Stimulated activated CD8-positive, alpha-beta memory T cell treated with anti-CD3 and anti-CD28 coated beads, Interleukin-2, amount 100 ng/mL, for 1 hour (primary cell): ENCODE results near the gene SRCIN1.

ENCODE experiments used
- DNase-seq, 2 donors: peaks; one replicate each; pipeline ENCODE4 v3.0.0-alpha.2; 2020; ENCODE audit warnings: low read depth in 2 of 2

SRCIN1 gene

DNA sequence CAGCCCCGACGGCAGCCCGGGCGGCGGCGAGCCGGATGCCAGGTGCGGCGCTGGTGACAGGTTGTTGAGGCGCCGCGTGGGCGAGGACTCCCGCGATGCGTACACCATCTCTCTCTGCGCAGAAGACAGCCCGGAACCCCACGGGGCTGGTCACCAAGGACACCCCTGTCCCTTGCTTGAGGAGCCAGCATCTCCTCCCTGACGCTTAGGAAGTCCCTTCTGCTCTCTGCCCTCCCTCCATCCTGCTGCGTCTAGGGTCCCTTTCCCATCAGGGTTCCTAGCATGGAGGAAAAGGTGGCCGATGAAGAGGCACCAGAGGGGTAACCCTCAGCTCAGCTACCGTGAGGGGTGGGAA is 43.6 kb downstream of the SRCIN1 start:
- DNase-seq: no peak

DNA sequence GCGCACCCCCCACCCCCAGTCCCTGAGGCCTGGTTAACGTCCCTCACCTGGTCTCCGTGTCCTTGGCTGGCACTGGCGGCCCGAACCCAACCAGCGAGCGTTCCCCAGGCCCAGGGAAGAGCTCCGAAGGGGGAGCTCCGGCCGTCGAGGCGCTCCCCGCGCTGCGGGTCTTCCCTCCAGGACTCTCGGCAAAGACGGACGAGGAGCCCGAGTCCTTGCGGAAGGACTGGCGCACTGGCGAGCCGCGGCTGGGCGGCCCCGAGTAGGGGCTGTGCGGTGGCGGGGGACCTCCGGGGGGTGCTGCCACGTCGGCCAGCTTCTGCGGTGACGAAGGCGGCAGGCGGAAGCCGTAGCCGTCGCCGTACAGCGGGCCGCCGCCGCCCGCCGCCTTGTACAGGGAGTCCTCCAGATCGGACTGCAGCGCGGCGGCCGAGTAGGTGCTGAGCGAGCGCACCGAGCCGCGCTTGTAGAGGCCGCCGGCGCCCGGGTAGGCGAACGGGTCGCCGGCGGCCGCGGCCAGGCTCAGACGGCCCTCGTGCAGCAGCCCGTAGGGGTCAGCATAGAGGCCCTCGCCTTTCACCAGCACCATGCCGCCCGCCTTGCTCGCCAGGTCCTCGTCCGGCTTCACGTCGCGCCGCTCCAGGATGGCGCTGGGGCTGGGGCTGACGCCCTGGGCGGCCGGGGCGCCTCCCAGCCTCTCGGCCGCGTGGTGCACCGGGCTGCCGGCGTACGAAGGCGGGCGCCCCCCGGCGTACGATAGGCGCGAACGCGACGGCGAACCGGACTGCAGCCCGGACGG is 44.1 kb downstream of the SRCIN1 start:
- DNase-seq: no peak

- DNase-seq: no peak
Measured at GRCh38 chr17:38560503-38561318, 45.0 kb downstream of the SRCIN1 start.

GRCh38 chr17:38559880-38560230 is 45.9 kb downstream of the SRCIN1 start:
- no peak for DNase-seq

GRCh38 chr17:38559051-38559879 is 46.5 kb downstream of the SRCIN1 start:
- peak; percentile 75 to 80 for DNase-seq

- no peak for DNase-seq
Measured at GRCh38 chr17:38558728-38559050, 47.1 kb downstream of the SRCIN1 start.

DNA sequence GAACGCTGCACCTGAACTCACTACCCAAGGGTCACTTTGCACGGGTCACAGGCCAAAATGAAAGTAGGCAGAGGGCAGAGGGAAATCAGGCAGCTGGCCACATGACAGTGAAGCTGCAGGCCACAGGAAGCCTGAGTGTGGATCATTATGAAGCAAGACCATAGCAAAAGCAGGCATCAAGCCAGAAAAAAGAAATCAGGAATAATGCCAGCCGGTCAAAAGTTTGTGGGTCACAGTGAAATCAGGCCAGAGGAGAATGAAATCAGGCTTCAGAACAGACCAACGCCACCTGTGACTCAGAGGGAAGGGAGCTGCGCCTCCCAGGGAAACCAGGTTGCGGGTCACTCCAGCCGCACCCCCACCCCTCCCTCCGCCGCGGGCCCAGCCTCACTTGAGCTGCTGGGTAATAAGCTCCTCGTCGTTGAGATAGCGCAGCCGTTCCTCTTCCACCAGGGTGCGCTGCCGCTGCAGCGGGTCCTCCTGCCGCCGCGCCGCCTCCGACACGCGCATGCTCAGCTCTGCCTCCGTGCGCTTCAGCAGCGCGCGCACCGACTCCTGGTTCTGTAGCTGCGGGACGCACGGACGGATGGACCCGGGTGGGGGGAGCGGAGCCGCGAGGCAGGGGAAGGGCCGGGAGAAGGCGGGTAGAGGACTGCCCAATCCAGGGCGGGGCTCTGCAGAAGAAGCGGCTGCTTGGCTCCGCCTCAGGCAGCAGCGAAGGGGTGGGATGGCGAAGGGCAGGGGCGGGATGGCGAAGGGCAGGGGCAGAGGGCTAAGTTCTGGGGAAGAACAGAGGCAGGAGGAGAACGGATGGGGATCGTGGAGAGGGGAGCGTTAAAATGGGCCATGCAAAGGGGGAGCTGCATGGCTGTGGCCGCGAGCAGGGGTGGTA is 47.7 kb downstream of the SRCIN1 start:
- DNase-seq: peak; percentile 81 to 82

- DNase-seq: no peak
Measured at GRCh38 chr17:38557396-38557795, 48.4 kb downstream of the SRCIN1 start.

- DNase-seq: no peak
Measured at GRCh38 chr17:38556239-38556638, 49.5 kb downstream of the SRCIN1 start.

- DNase-seq: no peak
Measured at GRCh38 chr17:38554430-38555350, 51.1 kb downstream of the SRCIN1 start.

DNA sequence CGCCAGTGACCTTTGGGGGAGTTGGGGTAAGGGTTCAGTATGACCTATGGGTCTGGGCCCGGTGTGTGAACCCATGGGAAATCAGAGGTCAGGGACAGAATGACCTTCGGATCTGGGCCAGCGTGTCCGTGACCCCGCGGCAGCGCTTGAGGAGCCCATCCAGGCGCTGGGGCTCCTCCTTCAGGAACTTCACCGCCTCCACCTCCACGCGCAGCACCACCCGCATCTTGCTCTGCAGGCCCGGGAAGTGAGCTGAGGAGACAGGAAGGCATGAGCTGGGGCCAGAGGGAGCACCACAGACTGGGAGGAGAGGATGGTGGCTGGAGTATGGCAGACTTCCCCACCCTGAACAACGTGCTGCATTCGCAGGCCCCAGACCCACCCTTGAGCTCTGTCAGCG is 53.4 kb downstream of the SRCIN1 start:
- DNase-seq: no peak

- DNase-seq: no peak
Measured at GRCh38 chr17:38551121-38551520, 54.6 kb downstream of the SRCIN1 start.

DNA sequence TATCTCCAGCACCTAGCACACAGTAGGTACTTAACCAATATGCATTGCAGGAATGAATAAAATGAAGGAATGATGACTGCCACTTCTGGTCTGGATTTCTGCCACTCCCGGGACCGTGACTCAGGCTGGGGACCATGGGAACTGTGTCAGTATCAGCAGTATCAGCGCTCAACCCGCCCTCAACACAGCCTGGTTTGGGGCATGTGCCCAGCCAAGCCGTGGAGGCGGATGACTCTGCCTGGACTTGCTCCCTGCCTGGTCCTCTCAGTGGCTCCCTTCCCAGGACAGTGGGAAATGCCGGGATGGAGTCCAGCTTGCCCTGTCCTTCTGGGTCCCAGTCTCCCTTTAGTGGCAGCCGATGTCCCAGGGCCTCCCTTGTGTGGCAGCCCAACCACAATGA is 55.1 kb downstream of the SRCIN1 start:
- no peak for DNase-seq

- DNase-seq: no peak
Measured at GRCh38 chr17:38549285-38549684, 56.5 kb downstream of the SRCIN1 start.

DNA sequence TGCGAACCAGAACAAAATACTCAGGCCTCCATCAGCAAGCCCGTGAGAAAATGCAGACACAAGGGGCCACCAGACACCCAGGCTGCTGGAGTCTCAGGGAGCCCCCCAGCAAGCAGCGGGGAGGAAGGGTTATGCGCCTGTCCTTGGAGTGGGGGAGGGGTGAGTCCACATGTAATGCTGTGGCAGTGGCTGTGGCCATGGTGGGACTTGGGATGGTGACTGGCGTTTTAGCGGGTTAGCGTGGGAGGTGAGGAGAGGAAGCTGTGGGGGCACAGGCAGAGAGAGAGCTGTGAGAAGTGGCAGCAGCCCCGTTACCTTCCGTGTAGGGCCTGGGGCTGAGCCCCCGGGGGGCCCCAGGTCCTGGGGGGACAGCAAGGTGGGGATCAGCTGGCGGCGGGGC is 58.3 kb downstream of the SRCIN1 start:
- DNase-seq: no peak

- DNase-seq: no peak
Measured at GRCh38 chr17:38546396-38546795, 59.4 kb downstream of the SRCIN1 start.

DNA sequence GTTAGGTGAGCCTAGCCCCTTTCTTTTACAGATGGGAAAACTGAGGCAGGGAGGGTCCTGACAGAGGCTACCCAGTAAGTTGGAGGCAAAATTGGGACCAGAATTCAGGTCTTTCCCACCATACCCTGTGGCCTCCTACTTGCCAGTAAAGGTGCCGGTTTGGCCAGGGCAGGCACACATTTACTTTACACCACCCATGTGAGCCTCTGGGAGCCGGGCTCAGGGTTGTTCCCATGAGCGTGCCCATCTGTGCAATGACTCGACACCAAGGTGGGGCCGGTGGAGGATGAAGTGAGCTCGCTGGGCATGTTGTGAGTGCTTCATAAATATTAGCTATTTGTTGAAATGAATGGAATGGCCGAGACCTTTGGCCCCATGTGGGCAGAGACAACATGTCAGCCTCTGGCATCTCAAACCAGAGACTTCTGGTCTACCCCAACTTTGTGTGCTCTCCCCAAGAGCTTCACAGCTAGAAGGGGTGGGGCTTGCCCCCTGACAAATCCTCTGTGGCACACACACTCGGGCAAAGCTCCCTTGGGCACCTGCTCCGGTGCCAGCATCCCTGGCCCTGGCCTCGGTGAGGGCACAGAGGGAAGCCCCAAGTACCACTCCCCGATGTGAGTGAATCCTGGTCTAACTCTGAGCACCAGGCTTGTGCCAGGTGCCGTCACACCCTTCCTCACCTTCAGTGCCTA is 60.1 kb downstream of the SRCIN1 start:
- no peak for DNase-seq

GRCh38 chr17:38544839-38545209 is 60.9 kb downstream of the SRCIN1 start:
- no peak for DNase-seq

DNA sequence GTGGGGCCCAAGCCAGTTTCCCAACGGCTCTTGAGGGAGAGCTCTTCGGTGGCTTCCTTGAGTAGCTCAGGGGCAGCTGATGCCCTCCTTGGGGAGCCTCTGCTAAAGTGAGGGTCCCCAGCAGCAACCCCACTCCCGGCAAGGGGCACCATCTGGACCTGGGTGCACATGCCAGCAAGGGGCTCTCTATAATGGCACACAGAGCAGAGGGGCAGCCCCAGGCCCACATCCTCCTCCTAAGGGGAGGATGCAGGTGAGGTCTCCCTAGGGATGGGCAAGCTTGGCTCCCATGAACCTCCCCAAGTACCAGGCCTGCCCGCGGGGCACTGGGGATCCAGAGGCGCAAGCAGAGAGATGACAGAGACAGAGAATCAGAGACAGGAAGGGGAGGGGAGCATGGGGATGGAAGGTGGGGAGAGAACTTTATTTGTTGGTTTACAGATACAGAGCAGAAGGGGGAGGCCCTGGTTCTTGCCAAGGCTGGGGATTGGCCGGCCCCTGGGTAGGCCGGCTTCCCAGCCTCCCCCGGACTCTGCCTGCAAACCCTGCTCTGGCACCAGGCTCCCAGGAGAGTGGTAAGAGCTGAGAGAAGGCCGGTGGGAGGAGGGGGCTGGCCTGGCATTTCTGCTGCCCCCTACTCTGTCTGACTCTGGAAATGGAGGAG is 61.4 kb downstream of the SRCIN1 start:
- DNase-seq: no peak
